HG03575 (cell line): ENCODE results near the gene ATF2.

Source experiments
- ATAC-seq: cut with Tn5 transposase; IDR thresholded peaks from one replicate; pipeline ENCODE4 v1.9.1; 2021; ENCODE audit not compliant: unreplicated experiment, insufficient number of reproducible peaks, low FRiP score; ENCODE audit errors: extremely low read depth

The ATF2 gene

DNA sequence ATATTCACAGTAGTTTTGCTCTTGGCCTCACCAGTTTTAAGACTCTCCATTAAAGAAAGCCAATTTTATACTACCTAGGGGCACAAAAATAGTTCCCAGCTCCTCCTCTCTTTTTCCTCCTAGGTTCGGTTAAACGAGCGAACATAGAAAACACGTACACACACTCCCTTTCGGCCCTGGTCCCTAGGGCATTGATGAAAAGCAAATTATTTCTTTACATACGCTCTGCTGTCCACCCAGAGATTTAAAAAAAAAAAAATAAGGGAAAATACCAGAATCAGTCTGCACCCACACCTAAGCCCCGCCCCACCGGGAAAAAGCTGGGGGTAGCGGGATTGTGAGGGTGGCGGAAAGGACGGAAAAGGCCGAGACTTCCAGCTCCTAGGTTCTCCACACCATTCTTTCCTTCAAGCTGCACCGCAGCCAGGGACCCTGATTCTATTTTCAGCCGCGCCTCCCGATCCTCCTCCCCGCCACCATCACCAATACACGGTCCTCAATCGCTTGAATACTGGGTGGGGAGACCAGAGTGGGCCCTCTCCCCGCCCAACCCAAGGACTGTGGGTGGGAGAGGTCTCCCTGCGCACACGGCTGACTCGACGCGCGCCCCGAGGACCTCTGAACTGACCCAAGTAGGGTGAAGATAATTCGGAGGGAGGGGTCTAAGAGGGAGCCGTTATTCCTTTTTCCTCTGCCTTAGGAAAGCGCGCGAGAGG lies 769 bp downstream of the ATF2 start:
- no peak for ATAC-seq

DNA sequence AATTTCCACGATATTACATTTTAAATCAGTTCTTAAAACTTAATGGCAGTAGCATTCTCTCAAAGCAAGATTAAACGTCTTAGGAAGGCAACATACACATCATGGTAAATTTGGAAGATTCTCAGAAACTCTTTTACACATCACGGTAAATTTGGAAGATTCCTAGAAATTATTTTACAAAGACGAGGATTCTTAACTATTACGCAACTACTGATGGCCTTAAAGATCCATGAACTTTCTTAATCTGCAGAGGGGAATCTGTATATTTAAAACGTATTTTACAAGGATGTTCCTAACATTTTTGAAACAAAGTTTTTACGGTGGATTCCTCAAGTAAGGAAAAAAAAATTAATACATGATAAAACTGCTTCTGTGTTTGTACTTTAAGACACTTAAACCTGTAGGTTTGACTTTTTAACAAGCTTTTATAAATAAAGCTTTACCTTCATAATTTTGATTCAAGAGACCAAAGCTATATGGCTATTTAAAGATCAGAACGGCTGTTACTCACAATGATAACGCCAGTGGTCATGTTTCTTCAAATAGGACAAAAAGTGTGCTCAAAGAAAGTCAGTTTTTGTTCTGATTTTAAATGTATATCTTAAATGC lies 1.7 kb downstream of the ATF2 start:
- ATAC-seq: no peak

DNA sequence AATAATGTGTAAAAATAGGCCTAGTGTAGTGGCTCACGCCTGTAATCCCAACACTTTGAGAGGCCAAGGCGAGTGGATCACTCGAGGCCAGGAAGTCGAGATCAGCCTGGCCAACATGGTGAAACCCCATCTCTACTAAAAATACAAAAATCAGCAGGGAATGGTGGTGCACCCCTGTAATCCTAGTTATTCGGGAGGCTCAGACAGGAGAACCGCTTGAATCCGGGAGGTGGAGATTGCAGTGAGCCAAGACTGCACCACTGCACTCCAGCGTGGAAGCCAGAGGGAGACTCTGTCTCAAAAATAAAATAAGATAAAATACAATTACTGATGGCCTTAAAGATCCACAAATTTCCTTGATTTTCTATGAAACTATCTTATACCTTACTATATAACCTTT lies 3.8 kb downstream of the ATF2 start:
- ATAC-seq: no peak

DNA sequence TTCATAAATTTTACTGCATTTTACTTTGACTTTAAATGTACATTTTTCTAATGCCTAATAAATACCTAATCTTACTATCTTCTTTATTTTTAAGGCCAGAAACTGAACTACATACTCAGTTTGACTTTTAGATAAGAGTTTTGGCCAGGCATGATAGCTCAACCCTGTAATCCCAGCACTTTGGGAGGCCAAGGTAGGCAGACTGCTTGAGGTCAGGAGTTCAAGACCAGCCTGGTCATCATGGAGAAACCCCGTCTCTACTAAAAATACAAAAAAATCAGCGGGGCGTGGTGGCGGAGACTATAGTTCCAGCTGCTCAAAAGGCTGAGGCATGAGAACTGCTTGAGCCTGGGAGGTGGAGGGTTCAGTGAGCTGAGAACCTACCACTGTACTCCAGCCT lies 9.1 kb downstream of the ATF2 start:
- no peak for ATAC-seq

DNA sequence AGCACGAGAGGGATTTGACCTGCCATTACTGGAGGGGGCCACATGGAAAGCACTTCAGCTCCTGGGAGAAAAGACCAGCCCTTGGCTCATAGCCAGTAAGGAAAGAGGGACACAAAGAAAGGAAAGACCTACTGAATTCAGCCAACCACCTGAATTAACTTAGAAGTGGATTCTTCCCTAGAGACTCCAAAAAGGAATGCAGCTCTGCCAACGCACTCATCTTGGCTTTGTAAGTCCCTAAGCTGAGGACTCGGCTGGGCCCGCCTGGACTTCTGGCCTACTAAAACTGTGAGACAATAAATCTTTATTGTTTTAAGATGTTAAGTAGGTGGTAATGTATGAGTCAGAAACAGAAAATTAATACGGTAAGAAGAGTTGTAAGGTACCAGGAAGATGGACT lies 11.5 kb downstream of the ATF2 start:
- ATAC-seq: no peak

DNA sequence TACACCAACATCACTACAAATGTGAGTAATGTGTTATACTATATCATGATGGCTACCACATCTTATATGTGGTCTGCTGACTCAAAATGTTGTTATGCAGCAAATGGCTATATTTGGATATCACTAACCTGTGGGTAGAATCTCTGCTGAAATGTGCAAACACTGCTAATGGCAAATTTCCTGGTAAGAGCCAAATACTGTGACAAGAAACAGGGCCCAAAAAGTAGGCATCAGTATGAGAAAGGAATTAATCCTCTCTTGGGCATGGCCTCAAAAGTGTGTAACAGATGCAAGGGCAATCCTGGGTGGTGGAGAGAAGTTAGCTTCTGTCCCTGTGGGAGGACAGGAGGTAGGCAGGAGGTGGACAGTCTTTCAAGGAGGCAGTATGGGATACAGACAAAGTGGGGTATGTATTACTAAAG lies 13.3 kb downstream of the ATF2 start:
- ATAC-seq: peak; percentile 92

DNA sequence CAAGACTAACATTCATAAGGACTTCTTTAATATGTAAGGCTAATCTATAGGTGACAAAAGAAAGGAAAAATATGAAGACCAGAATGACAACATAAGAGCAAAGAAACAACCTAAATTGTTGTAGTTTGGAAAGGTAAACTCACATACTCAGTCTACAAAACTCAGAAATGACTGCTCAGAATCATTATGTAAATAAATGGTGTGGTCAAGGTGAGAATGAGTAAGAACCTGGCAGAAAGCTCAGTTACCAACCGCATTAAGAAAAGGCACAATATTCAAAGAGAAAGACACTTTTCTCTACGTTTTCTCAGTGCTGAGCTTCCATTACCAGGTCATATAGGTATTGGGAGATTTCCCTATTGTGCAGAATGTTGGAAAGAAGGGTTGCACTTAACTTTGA lies 15.8 kb downstream of the ATF2 start:
- peak; percentile 39 for ATAC-seq

DNA sequence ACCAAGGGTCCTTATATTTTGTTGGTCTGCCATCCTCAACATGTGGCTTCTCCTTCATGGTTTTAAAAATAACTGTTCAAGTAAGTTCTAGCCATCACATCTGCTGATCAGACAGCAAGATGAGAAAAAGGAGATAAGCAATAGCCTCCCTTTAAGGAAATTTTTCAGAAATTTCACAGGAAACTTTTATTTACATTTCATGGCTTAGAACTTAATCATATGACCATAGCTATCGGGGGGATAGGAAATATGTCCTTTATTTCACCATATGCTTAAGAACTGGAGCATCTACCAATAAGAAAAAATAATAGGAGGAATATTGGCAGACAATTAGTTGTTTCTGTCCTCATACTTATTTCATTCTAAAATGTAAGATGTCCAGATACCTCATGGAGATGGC lies 16.2 kb downstream of the ATF2 start:
- no peak for ATAC-seq

DNA sequence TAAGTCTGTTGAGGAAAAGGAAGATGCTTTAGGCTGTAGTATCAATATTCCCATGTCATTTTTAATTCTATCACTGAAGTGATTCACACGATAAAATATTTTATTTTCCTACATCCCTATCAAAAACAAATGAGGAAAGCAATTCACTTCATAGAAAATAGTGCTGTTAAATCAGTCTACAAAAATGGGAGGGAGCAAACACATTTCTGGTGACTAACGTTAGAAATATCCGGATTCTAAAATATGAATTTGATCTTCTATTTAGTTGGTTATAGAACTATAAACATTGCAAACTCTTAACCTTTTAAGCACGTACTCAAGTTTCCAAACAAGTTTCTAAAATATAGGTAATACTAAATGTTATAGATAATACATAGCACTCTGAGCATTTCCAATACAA lies 20.8 kb downstream of the ATF2 start:
- no peak for ATAC-seq

DNA sequence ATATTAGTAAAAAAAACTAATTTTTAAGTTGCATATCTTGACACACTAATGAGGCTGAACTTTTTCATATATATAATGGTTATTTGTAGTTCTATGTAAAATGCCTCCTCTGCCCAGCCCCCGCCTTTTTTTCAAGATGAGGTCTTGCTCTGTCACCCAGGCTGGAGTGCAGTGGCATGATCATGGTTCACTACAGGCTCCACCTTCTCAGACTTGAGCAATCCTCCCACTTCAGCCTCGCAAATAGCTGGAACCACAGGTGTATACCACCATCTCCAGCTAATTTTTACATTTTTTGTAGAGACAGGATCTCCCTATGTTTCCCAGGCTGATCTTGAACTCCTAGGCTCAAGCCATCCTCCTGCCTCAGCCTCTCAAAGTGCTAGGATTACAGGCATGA lies 24.3 kb downstream of the ATF2 start:
- ATAC-seq: no peak

DNA sequence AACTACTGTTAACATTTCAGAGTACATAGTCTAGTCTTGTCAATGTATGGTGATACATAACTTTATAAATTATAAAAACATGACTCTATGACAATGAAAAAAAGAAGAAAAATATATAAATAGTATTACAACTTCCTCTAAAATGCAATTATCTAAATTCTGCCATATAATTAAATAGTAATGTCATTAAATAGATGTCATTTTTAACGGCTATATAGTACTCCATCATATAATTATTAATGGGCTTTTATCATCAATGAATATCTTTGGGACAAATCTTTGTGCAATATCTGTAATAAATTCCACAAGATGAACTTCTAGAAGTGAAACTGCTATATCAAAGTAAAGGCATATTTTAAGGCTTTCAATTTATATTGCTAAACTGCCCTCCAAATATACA lies 24.8 kb downstream of the ATF2 start:
- ATAC-seq: no peak

DNA sequence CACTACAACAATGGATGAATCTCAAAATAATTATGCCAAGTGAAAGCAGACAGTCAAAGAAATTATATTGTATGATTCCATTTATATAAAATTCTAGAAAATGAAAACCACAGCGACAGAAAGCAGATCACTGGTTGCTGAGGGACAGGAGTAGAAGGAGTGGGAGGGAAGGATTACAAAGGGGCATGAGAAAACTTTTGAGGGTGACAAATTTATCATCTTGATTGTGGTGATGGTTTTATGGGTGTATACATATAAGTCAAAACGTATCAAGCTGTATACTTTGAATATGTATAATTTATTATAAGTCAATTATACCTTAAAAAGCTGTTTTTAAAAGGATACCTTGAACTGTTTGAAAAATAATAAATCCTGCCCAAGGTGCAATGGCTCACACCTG lies 27.7 kb downstream of the ATF2 start:
- ATAC-seq: no peak

DNA sequence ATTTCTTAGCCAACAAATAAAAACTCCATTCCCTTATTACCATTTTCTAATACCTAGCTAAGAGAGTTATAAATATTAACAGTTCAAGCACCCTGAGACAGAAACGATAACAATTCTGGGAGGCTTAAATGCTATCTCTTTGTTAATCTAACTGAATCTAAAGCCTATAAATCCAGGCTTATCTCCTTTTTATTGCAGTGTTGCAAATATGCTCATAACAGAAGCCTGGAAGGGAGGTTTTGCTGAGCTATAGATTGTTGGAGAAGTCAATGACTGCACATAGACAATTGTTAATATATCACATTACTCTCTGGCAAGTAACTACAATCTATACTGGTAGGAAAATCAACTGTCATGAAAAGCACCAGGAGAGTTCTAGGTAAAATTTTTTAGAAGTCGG lies 30.2 kb downstream of the ATF2 start:
- no peak for ATAC-seq

DNA sequence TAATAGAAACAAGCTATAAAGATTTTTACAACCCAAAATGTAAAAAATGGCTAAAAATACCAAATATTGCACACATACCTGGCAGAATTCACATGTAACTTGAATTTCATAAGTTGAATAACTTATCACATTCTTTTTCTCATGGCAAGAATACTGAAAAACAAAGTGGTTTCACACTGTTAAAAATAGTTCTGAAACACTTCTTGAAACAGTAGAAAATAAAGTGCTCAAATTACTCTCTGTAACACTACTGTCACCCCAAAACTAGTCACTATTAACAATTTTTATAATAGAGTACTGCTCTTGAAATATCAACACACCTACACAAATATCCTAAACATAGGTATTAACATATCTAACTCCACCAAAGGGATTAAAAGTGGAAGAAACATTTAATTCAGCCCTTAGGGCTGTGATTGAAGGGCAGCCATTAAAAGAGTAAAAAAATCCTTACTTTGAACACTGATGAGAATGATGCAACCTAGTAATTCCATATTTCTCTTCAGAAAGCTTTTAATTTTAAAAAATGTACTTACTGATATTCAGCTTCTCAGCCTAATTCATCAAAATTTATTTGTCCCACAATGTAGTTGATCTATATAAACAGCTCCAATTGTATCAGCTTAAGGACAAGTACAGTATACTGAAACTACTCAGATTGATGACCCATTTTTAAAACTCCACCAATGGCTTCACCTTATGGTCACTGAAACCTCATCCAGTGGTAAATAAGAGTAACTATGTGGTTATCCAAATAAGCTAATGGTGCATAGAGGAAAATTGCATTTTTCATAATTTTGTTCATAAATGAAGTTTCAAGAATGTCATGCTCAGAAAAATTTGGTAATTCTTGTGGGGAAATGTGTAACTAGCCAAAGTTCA lies 31.4 kb downstream of the ATF2 start:
- peak; percentile 70 for ATAC-seq

DNA sequence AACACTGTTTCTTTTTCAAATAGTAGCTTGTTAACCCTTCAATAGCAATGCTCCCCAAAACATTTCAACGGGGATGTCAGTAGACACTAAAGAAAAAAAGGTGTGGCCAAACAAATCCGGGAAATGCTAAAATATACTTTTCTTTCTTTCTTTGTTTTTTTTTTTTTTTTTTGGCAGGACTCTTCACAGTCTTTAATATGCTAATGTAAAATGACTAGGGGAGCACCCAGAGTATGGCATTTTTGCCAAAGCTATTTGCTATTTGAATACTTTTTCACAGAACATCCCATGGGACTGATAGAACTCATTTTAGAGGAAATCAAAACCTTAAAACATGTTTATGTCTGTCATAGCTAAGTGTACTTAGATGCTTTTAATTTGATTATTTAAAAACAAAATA lies 32.1 kb downstream of the ATF2 start:
- no peak for ATAC-seq

DNA sequence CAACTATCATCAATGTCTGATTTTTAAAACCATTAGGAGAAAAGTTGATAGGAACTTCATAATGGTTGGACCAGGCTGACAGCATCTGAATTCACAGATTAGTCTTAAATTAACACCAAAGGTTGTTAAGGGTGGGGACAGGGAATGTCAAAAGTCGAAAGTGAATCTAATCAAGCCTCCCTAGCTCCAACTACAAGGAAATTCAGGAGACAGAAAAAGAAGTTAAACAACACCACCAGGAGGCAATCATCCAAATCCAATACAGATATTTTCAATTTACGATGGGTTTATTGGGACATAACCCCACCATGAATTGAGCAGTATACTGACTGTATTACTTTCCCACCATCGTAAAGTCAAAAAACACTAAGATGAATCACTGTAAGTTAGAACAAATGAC lies 32.8 kb downstream of the ATF2 start:
- ATAC-seq: no peak

DNA sequence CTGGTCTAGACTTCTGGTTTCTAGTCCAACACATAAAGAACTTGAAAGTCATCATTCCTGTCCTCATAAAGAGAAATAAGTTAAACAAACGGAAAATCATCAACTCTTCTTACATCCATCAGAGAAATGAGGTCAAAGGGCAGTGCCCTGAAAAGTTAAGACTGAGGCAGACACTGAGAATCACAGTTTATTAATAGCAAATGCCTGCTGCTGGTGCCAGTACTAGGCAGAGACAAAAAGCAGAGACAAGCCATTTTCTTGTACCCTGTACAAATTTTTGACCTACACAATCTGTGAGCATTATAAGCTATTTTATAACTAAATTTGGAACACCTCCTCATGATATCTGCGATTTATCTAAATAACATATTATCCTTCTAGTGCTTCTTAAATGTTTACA lies 36.8 kb downstream of the ATF2 start:
- no peak for ATAC-seq

DNA sequence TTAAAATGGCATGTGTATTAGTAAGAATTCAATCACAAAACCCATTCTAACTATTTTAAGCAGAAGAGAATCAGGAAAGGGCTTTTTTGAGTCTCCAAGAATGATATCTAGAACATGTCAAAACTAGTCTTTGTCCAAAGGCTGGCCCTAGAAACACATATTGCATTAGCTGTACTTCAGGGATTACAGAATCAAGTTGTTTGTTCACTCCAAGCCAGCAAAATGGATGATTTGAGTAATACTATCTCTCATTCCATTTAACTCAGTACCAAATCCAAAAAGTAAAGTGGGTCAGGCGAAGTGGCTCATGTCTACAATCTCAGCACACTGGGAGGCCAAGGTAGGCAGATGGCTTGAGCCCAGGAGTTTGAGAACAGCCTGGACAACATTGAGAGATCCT lies 41.3 kb downstream of the ATF2 start:
- ATAC-seq: no peak

DNA sequence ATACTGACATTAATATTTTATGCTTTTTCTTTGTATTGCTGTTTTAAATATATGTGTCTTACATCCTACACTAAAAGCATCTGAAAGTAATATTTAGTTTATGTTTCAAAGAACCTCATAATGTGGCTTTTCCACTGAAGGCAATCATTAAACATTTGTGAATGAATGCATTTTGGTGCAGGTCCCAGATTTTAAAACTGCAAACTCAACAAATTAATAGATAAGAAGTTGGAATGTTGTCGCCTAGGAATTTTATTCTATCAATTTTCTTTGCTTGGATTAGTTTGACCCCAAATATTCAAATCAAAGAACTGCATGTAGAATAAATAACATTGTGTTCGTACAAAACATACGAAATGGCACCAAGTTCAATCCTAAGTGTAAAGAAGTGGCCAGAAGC lies 44.7 kb downstream of the ATF2 start:
- no peak for ATAC-seq

DNA sequence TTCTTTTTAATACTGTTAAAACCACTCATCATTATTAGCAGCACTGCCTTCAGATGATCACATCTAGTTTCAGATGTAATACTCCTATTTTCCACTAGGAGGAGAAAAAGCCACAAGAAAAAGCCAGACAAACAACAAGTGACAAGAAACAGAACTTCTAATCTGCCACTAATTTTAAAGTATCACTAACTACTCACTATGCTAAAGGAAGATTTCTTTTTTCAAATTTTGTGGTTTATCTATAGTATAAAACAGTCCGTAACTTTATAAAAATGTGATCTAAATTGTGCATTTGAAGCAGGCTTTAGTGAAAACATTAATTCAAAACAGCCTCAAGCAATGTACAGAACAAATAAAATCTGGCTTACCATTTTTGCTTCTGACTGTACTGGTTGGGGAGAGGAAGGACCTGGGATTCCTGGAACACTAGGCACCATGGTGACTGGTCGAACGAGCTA lies 56.8 kb downstream of the ATF2 start:
- no peak for ATAC-seq
